Stimulated activated CD4-positive, alpha-beta T cell treated with anti-CD3 and anti-CD28 coated beads, TNF-alpha, amount 100 ng/mL, for 24 hours (primary cell): ENCODE data around the gene ASTL.

ENCODE experiments used
- DNase-seq, 3 experiments: peaks; one replicate each; pipeline ENCODE4 v3.0.0-alpha.2; 2020; ENCODE audit warnings: low read depth in 3 of 3

The ASTL gene

GRCh38 chr2:96112501-96113366 lies 25.6 kb downstream of the ASTL start:
- DNase-seq, result no peak

DNA sequence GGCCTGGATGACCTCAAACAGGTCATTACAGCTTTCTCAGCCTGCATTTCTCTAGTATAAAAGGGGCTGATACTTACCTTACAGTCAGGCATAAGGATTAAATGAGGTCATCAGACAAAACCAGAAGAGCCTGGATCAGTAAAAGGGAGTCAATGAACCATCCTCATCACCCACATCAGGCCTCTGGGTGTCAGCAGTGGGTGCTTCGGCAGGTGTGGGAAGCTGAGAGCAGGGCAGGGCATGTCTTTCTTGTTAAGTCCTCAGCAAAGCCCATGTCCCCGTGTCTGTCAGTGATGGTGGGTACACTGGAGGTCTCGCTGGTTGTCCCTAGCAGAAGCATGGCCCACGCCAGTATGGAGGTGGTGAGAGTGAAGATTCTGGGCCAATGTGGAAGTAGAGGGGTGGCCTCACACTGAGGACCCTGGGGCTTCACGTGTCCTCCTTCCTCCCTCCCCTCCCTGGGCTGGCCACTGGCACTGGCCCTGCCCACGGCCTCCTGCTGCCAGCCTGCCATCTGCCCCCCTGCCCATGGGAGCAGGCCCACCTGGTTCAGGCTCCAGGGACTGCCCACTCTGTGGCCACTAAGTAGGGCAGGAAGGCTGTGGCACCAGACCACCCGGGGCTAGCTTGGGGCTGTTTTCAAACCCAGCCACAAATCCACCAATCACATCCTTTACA lies 26.3 kb downstream of the ASTL start:
- DNase-seq, result no peak

DNA sequence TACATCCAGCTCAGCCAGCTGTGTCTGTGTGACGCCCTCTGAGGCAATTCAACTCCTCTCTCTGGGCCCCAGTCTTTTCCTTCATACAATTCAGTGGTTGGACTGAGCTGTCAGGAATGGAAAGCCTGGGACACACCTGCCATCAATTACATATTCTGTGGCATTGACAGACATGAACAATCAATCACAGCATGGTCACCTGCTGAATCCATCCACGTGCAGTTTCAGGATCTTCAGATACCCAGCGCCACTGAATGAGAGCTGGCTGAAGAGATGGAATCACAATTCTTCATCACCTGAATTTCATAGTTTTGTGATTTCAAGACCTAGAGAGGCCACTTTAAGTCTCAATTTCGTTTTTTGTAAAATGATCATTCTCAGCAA lies 27.1 kb downstream of the ASTL start:
- DNase-seq, result no peak

- DNase-seq, result no peak
These were observed 27.6 kb downstream of the ASTL start for GRCh38 chr2:96110621-96111256.

DNA sequence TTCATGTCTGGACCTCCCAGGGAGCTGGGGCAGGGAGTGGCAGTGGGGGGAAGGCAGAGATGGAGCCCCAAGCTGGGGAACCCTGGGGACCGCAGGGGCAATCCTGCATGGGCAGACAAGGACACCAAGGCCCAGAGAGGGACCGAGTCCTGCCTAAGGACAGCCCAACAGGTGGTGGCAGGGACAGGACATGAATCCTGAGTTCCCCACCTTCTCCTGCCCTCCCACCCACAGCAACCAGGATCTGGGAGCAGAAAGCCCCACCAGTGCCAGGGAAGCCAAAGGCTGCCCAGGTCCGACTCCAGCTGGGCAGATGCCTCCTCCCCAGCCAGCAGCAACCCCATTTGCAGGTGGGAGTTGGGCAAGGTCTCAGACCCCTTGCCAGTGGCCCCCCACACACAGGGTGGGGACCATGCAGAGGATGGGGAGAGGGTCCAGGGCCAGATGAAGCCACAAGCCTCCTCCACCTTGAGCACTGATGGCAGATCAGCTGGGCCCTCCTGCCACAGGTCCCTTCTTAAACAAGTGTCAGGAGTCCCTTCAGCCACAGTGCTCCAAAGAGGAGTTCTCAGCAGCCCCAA lies 28.3 kb downstream of the ASTL start:
- DNase-seq, result no peak

DNA sequence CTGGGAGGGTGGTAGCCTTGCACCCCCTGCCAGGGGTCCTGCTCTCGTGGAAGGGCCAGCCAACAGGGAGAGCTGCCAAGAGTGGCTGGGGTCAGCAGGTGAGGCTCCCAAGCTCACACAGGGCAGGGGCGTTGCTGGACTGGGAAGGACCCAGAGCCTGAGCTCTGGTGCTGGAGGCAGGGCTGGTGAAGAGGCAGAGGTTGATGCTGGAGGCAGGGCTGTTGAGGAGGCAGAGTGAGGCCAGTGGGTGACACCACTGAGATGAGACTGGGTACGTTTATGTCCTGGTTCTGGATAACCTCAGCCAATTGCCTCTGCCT lies 29.0 kb downstream of the ASTL start:
- no peak for DNase-seq

GRCh38 chr2:96108541-96109360 lies 29.6 kb downstream of the ASTL start:
- no peak for DNase-seq

DNA sequence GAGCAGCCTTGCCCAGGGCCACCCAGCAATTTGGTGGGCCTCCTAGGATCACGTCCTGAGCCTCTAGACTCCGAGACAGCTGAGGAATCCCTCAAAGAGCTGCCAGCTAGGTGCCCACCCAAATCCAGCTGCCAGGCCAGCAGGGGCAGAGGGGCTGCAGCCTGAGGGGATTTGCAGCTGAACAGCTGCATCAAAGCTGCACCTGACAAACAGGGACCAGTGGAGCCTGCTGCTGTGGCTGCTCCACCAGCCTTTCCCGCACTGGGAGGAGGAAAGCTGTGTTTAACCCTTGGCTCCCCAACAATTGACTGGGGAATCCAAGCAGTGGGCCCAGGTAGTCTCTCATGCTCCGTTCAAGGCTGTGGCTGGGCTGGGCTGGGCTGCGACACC lies 30.2 kb downstream of the ASTL start:
- DNase-seq, result no peak

- no peak for DNase-seq
These were observed 30.6 kb downstream of the ASTL start for GRCh38 chr2:96107708-96108065.

- DNase-seq, result no peak
These were observed 31.2 kb downstream of the ASTL start for GRCh38 chr2:96106991-96107707.

DNA sequence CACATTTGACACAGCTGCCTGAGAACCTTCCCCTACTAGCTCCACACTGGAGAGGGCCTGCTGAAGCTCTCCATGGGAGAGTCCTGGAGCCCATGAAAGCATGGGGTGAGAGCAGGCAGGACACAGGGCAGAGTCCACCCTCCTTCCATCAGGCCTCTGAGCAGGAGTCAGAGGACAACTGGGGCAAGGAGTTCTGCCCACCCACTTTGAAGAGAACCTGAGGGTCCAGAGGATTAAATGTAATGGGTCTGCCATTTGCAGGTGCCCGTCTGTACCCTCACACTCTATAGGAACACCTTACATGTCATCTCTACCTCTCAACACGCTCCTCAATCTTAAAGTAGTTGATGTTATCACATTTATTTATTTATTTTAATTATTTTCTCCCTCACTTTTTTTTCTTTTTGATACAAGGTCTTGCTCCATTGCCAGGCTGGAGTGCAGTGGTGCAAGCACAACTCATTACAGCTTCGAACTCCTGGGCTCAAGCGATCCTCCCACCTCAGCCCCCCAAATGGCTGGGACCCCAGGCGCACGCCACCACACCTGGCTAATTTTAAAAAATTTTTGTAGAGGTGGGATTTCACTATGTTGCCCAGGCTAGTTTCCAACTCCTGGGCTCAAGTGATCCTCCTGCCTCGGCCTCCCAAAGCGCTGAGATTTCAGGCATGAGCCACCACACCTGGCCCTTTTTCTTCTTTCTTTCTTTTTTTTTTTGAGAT lies 32.1 kb downstream of the ASTL start:
- DNase-seq, result no peak

DNA sequence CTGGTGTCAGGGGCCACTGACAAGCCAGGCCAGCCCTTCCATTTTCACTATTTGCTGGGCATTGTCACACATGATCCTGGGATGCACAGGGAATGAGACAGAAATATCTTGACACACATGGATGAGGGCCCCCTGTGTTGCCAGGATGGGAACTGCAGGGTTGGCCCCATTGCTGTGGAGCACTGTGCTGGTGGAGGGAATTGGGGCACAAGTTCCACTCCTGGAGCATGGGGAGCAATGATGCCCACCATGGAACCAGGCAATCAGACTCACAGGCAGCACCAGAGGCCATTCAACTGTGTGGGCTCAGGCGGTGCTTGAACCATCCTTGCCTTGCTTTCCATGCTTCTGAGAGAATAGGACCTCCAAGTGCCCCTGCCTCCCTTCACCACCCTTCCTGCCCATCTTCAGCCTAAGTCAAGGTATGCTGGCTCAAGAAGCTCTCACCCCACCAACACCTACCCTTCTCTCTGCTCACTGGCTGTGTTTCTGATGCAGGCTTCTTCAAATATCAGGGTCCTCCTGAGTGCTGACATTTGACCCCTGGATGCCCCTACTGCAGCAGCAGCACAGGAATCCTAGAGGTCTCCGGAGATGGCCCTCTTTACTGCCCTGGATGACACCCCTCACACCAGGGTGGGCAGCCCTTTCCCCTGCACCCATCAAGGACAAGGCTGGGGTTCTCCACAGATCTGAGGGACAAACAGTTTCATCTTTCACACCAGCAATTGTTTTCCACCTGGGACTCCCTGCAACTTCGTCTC lies 33.0 kb downstream of the ASTL start:
- no peak for DNase-seq

- DNase-seq, result no peak
These were observed 33.8 kb downstream of the ASTL start for GRCh38 chr2:96104487-96104861.

- DNase-seq, result no peak
These were observed 34.4 kb downstream of the ASTL start for GRCh38 chr2:96103761-96104486.

- no peak for DNase-seq
These were observed 35.1 kb downstream of the ASTL start for GRCh38 chr2:96103187-96103601.

DNA sequence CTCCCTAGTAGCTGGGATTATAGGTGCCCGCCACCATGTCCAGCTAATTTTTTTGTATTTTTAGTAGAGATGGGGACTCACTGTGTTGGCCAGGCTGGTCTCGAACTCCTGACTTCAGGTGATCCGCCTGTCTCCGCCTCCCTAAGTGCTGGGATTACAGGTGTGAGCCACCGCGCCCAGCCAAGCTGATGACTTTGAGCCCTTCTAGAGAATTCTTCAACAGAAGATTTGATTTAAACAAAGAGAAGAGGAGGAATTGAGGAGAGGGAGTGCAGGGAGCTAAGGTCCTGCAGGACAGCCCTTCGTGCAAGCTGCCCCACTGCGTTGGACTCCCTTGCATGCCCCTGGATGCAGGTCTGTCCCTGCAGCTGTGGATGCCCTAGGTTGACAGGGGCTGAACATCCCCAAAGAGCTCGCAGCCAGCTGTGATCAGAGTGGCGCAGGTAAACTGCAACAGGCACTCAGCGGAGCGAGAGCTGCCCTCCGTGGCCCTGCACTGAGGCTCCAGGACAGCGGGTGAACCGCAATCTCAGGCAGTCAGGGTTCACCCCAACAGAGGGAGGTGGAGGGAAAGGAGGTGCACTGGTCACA lies 35.6 kb downstream of the ASTL start:
- DNase-seq, result no peak

GRCh38 chr2:96100893-96101304 lies 37.4 kb downstream of the ASTL start:
- no peak for DNase-seq

GRCh38 chr2:96099861-96100798 lies 38.2 kb downstream of the ASTL start:
- no peak for DNase-seq
